CD14-positive monocyte (primary cell): Measurements from ENCODE around the gene FNDC3B. TPM values are rescaled to one million over a fixed set of nuclear protein-coding genes. Genes with fewer than 3 reads are reported as not detected.

ENCODE experiments used
- DNase-seq, 3 donors: peaks; one replicate each; pipeline ENCODE4 v3.0.0-alpha.2; 2011 to 2022
- H2AFZ ChIP-seq: 2 replicates; pipeline ENCODE4 v1.6.0; 2012; ENCODE audit warnings: mild to moderate bottlenecking, low read depth, low read length, inconsistent platforms; ENCODE audit not compliant: insufficient read depth, poor library complexity, severe bottlenecking
- H3K27ac ChIP-seq, 2 donors: 1 replicate in 1 of 2; 2 replicates in 1 of 2; pipeline ENCODE4 v1.5.1; 2012 to 2013; ENCODE audit warnings: low read length in 2 of 2, control low read depth in 1 of 2, inconsistent platforms in 1 of 2, low read depth in 1 of 2, mild to moderate bottlenecking in 1 of 2
- H3K27me3 ChIP-seq, 2 donors: one replicate each; pipeline versions ENCODE4 v1.6.0 to v1.6.1; 2011 to 2013; ENCODE audit warnings: low read length in 2 of 2; ENCODE audit not compliant: control insufficient read depth in 2 of 2, insufficient read depth in 2 of 2
- H3K36me3 ChIP-seq, 2 donors: replicated peaks in 1 of 2; 1 replicate in 1 of 2; 2 replicates in 1 of 2; pipeline versions ENCODE4 v1.5.1 to v1.6.1; 2012 to 2013; ENCODE audit warnings: low read length in 2 of 2, control low read depth in 1 of 2, inconsistent platforms in 1 of 2, mild to moderate bottlenecking in 1 of 2; ENCODE audit not compliant: insufficient read depth in 2 of 2, control insufficient read depth in 1 of 2
- H3K4me1 ChIP-seq, 2 donors: 1 replicate in 1 of 2; 2 replicates in 1 of 2; pipeline versions ENCODE4 v1.5.1 to v1.6.1; 2012 to 2013; ENCODE audit warnings: low read length in 2 of 2, control low read depth in 1 of 2, inconsistent platforms in 1 of 2, mild to moderate bottlenecking in 1 of 2, moderate library complexity in 1 of 2; ENCODE audit not compliant: insufficient read depth in 2 of 2, control insufficient read depth in 1 of 2
- H3K4me2 ChIP-seq: replicated peaks from 2 replicates; pipeline ENCODE3; 2012; ENCODE audit warnings: low read length, moderate library complexity, mild to moderate bottlenecking; ENCODE audit not compliant: poor library complexity, severe bottlenecking; ENCODE audit errors: extremely low read depth
- H3K4me3 ChIP-seq, 3 experiments: fragments of 200-600 bp in 1 of 3; sonication (generic) in 1 of 3; replicated peaks in 1 of 3; 1 replicate in 2 of 3; 2 replicates in 1 of 3; pipeline ENCODE4 v1.5.1; 2011 to 2013; ENCODE audit warnings: low read length in 3 of 3, mild to moderate bottlenecking in 3 of 3, control low read depth in 2 of 3, low read depth in 2 of 3, inconsistent platforms in 1 of 3, moderate library complexity in 1 of 3
- H3K79me2 ChIP-seq: 2 replicates; pipeline ENCODE4 v1.6.0; 2012; ENCODE audit warnings: mild to moderate bottlenecking, control low read depth, inconsistent platforms, low read length, moderate library complexity; ENCODE audit not compliant: insufficient read depth
- H3K9ac ChIP-seq: 2 replicates; pipeline ENCODE4 v1.6.0; 2017; ENCODE audit warnings: low read length, mild to moderate bottlenecking; ENCODE audit not compliant: insufficient read depth, poor library complexity, severe bottlenecking
- H3K9me3 ChIP-seq, 2 donors: replicated peaks in 1 of 2; 1 replicate in 1 of 2; 2 replicates in 1 of 2; pipeline versions ENCODE4 v1.5.1 to v1.6.1; 2012 to 2013; ENCODE audit warnings: low read length in 2 of 2, control low read depth in 1 of 2; ENCODE audit not compliant: control insufficient read depth in 1 of 2, insufficient read depth in 1 of 2
- H4K20me1 ChIP-seq: 2 replicates; pipeline ENCODE4 v1.6.0; 2012; ENCODE audit warnings: mild to moderate bottlenecking, low read length, control low read depth, moderate library complexity; ENCODE audit not compliant: insufficient read depth
- H3K27ac Mint-ChIP-seq, 7 donors: one replicate each; pipeline ENCODE4 v1.8.0; 2020; ENCODE audit warnings: mild to moderate bottlenecking in 7 of 7, mixed read lengths in 7 of 7, moderate library complexity in 6 of 7, inconsistent platforms in 2 of 7
- H3K27me3 Mint-ChIP-seq, 3 donors: one replicate each; pipeline ENCODE4 v1.8.0; 2021 to 2022; ENCODE audit warnings: low read depth in 3 of 3, mild to moderate bottlenecking in 3 of 3, mixed read lengths in 3 of 3, moderate library complexity in 3 of 3, inconsistent platforms in 1 of 3
- H3K36me3 Mint-ChIP-seq, 2 donors: one replicate each; pipeline ENCODE4 v1.8.0; 2020; ENCODE audit warnings: mixed read lengths in 2 of 2, inconsistent platforms in 1 of 2, mild to moderate bottlenecking in 1 of 2
- H3K4me1 Mint-ChIP-seq: one replicate; pipeline ENCODE4 v1.8.0; 2020; ENCODE audit warnings: mild to moderate bottlenecking, mixed read lengths
- H3K4me3 Mint-ChIP-seq, 2 donors: one replicate each; pipeline ENCODE4 v1.8.0; 2020; ENCODE audit warnings: mild to moderate bottlenecking in 2 of 2, mixed read lengths in 2 of 2, moderate library complexity in 1 of 2
- H3K9me3 Mint-ChIP-seq, 7 donors: one replicate each; pipeline ENCODE4 v1.8.0; 2020 to 2022; ENCODE audit warnings: mixed read lengths in 7 of 7, mild to moderate bottlenecking in 6 of 7, moderate library complexity in 6 of 7, inconsistent platforms in 2 of 7
- WGBS: methylation state at CpG from one replicate; pipeline ENCODE4 v1.1.5; 2013; ENCODE audit warnings: missing lambda C conversion rate; ENCODE audit not compliant: insufficient coverage; 5-methylcytosine and 5-hydroxymethylcytosine counted together
- intact Hi-C, 2 donors: fragments of 100-400 bp; cut with micrococcal nuclease; formaldehyde crosslinking; loops; one replicate each; pipeline versions ENCODE4 v1.15.0 to v1.15.1; 2023
- polyA plus RNA-seq, 3 donors: library from polyadenylated mRNA; depleted of rRNA in 1 of 3; unstranded in 2 of 3; stranded (reverse) in 1 of 3; fragments of 300-500 nt in 2 of 3; fragments of >200 nt in 1 of 3; fragmentation: Illumina TruSeq in 2 of 3; gene quantifications; 1 replicate in 2 of 3; 2 replicates in 1 of 3; pipeline ENCODE4 v1.2.3, GENCODE V29; 2012 to 2021
- TF ChIP-seq, protein P1 (sequence below): fragments of 200-600 bp; IDR thresholded peaks from one replicate; pipeline ENCODE4 v1.8.0; 2022; ENCODE audit warnings: antibody characterized with exemption, mild to moderate bottlenecking

FNDC3B gene
- polyA plus RNA-seq, 3 donors: 19.6 to 36.1 (median 25.7) TPM

DNA sequence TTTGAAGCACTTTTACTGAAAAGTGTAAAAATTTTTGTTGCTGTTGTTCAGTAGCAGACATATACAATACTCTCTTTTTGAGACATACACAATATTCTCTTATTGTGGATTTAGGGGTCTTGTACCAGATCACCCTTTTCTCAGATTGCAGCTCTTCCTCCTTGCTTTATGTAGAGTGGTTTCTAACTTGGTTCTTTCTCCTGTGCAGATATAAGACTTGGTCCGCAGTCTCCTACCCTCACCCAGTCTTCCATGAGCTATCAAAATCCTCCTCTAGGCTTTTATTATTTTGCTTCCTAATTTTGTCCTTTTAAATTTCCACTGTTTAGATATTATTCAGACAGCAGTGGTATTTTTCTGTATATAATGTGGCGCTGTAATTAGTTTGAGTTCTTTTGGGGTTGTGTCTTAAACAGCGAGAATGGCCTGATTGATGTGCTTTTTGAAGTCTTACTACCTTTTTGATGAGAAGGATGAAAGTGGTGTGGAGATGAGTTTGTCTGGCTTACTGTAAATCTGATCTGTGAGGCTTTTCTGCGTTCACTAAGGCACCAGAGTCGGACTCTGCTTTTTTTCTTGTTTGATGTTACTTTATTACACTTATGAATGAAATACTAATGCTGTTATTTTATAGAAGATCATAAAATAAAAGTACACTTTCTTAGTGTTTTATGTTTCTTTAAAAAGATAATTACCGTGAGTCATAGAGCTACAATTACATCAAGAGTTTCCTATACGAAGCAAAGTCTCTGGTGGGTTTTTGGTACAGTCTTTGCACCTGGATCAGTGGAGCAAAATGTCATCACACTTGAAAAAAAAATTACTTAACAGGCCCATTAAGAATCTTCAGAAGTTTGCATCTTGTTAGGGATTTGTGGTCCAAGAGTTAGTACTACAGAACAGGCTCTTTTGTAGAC, 27.8 kb downstream of the FNDC3B start:
- intact Hi-C loops: no loop called here
- DNase-seq: no peak

DNA sequence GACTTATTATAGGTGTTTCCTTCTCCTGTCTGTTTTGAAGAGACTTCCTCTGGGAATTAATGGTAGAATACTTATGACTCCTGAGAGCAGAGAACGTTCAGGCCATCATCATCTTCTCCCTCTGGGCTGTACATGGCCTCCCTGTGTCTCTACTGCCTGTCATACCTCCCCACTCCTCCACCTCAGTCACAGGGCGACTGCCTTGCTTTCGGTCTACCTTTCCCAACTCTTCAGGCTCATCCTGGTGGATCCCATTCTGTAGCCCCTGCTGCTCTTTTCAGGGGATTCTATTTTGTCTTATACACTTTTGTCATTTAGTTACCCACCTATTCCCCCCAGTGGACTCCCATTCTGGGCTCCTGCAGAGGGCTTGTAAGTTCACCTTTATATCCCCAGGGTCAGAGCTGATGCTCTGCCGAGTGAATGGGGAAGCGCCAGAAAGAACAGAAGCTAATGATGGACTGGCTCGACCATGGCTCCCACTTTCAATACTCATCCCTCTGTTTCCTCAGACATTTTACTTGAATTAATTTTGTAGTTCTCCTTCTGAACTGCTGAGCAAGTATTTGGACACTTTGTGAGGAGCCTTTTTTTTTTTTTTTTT, 28.6 kb downstream of the FNDC3B start:
- Histone ChIP-seq H3K4me1 (peaks cover 70 to 82% of the 10 kb centered on the region in 2 donors), H3K4me2 (no peak overlapping the region), H3K27me3 (no peaks in the 10 kb centered on the region), H3K79me2 (peaks cover 100% of the 10 kb centered on the region), H3K27ac (peak overlapping the region in 1 of 2 donors; percentile 21), H3K36me3 (peaks cover 0 to 8% of the 10 kb centered on the region in 2 donors), H3K9me3 (no peaks in the 10 kb centered on the region), H4K20me1 (peaks cover 67% of the 10 kb centered on the region), H2AFZ (no peak overlapping the region), H3K9ac (no peak overlapping the region), H3K4me3 (no peak overlapping the region)
- H3K9me3 Mint-ChIP-seq: peaks cover 0 to 3% (median 0%) of the 10 kb centered on the region in 7 donors
- TF ChIP-seq, protein P1, sequence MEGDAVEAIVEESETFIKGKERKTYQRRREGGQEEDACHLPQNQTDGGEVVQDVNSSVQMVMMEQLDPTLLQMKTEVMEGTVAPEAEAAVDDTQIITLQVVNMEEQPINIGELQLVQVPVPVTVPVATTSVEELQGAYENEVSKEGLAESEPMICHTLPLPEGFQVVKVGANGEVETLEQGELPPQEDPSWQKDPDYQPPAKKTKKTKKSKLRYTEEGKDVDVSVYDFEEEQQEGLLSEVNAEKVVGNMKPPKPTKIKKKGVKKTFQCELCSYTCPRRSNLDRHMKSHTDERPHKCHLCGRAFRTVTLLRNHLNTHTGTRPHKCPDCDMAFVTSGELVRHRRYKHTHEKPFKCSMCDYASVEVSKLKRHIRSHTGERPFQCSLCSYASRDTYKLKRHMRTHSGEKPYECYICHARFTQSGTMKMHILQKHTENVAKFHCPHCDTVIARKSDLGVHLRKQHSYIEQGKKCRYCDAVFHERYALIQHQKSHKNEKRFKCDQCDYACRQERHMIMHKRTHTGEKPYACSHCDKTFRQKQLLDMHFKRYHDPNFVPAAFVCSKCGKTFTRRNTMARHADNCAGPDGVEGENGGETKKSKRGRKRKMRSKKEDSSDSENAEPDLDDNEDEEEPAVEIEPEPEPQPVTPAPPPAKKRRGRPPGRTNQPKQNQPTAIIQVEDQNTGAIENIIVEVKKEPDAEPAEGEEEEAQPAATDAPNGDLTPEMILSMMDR: no peak
- peaks cover 29 to 44% of the 10 kb centered on the region in 2 donors for H3K36me3 Mint-ChIP-seq
- no peak overlapping the region for H3K4me3 Mint-ChIP-seq
- intact Hi-C loops: no loop called here
- no peaks in the 10 kb centered on the region for H3K27me3 Mint-ChIP-seq
- 83% methylated on average over 1 of the region's 6 CpGs for WGBS
- H3K4me1 Mint-ChIP-seq: peaks cover 90% of the 10 kb centered on the region
- no peak for DNase-seq
- H3K27ac Mint-ChIP-seq: peak overlapping the region in 4 of 7 donors; percentile 3 to 36 (median 15)

More for the DNA sequence above, 27.8 kb downstream of the FNDC3B start:
- Mint-ChIP-seq H3K4me1 (peaks cover 91% of the 10 kb centered on the region), H3K27me3 (no peaks in the 10 kb centered on the region), H3K9me3 (peaks cover 0 to 3% (median 0%) of the 10 kb centered on the region in 7 donors), H3K4me3 (no peak overlapping the region), H3K36me3 (peaks cover 26 to 48% of the 10 kb centered on the region in 2 donors), H3K27ac (peak overlapping the region in 2 of 7 donors; percentile 28 to 43)
- Histone ChIP-seq H4K20me1 (peaks cover 66% of the 10 kb centered on the region), H3K9me3 (no peaks in the 10 kb centered on the region), H3K36me3 (peaks cover 0 to 8% of the 10 kb centered on the region in 2 donors), H2AFZ (no peak overlapping the region), H3K4me3 (no peak overlapping the region), H3K4me1 (peaks cover 69 to 82% of the 10 kb centered on the region in 2 donors), H3K27me3 (no peaks in the 10 kb centered on the region), H3K4me2 (no peak overlapping the region), H3K27ac (peak overlapping the region in 1 of 2 donors; percentile 58), H3K9ac (no peak overlapping the region), H3K79me2 (peaks cover 100% of the 10 kb centered on the region)
- WGBS: 100% methylated on average over 2 of the region's 7 CpGs
- TF ChIP-seq, protein P1: no peak
